H1 (cell line): ENCODE results near the gene SOBP. TPM values are rescaled to one million over a fixed set of nuclear protein-coding genes. Genes with fewer than 3 reads are reported as not detected.

Source experiments
- CTCF ChIA-PET: fragments of 300-600 bp; sonication (Branson Sonifier 250); formaldehyde crosslinking; loops from one replicate; lab custom pipeline; 2021; ENCODE audit not compliant: partially characterized antibody; lab: Charles Lee
- POLR2A ChIA-PET: fragments of 300-600 bp; sonication (Branson Sonifier 250); formaldehyde crosslinking; loops from one replicate; lab custom pipeline; 2021; ENCODE audit warnings: inconsistent platforms; ENCODE audit not compliant: partially characterized antibody; lab: Charles Lee
- DNase-seq, 2 experiments: peaks; one replicate each; pipeline versions ENCODE4 v3.0.0 to v3.0.0-alpha.2; 2010 to 2022; ENCODE audit warnings: low spot score in 2 of 2, low read depth in 1 of 2, mixed read lengths in 1 of 2
- FAIRE-seq: peaks from 2 replicates; lab custom pipeline; 2011; peaks lifted over from hg19 to GRCh38; lab: Jason Lieb, UNC
- H2AFZ ChIP-seq: 2 replicates; pipeline ENCODE4 v1.8.1; 2012; ENCODE audit warnings: low read length, inconsistent platforms
- H2AK5ac ChIP-seq: 2 replicates; pipeline ENCODE4 v1.6.1; 2013; ENCODE audit warnings: low read depth, low read length
- H2BK120ac ChIP-seq: replicated peaks from 2 replicates; pipeline ENCODE3; 2013; ENCODE audit warnings: low read depth, low read length, inconsistent platforms
- H2BK12ac ChIP-seq: 2 replicates; pipeline ENCODE4 v1.6.1; 2013; ENCODE audit warnings: low read depth, low read length
- H2BK15ac ChIP-seq: 2 replicates; pipeline ENCODE4 v1.6.1; 2013; ENCODE audit warnings: low read length
- H2BK20ac ChIP-seq: 2 replicates; pipeline ENCODE4 v1.6.1; 2013; ENCODE audit warnings: low read length
- H2BK5ac ChIP-seq: 2 replicates; pipeline ENCODE4 v1.6.1; 2013; ENCODE audit warnings: low read depth, low read length
- H3K14ac ChIP-seq: 2 replicates; pipeline ENCODE4 v1.6.1; 2013; ENCODE audit warnings: inconsistent platforms; ENCODE audit not compliant: insufficient read length
- H3K18ac ChIP-seq: 2 replicates; pipeline ENCODE4 v1.6.1; 2013; ENCODE audit warnings: low read length; ENCODE audit errors: extremely low read depth
- H3K23ac ChIP-seq: 2 replicates; pipeline ENCODE4 v1.6.1; 2013; ENCODE audit warnings: inconsistent platforms; ENCODE audit not compliant: insufficient read length
- H3K23me2 ChIP-seq: 2 replicates; pipeline ENCODE4 v1.6.1; 2013; ENCODE audit warnings: low read depth, low read length
- H3K27ac ChIP-seq: 2 replicates; pipeline ENCODE4 v1.6.1; 2011; ENCODE audit warnings: low read depth, low read length, inconsistent platforms
- H3K27me3 ChIP-seq, 4 experiments: replicated peaks in 1 of 4; 1 replicate in 1 of 4; 2 replicates in 3 of 4; pipeline versions ENCODE4 v1.6.1 to v1.8.1; 2011 to 2013; ENCODE audit warnings: low read length in 3 of 4, mild to moderate bottlenecking in 3 of 4, inconsistent platforms in 2 of 4, mixed read lengths in 2 of 4, moderate library complexity in 1 of 4; ENCODE audit not compliant: control insufficient read depth in 3 of 4, insufficient read depth in 3 of 4; ENCODE audit errors: extremely low read depth in 1 of 4
- H3K36me3 ChIP-seq, 4 experiments: 2 replicates each; pipeline versions ENCODE4 v1.6.1 to v1.8.1; 2011 to 2013; ENCODE audit warnings: mild to moderate bottlenecking in 4 of 4, low read length in 3 of 4, moderate library complexity in 2 of 4, control low read depth in 1 of 4, inconsistent platforms in 1 of 4; ENCODE audit not compliant: insufficient read depth in 4 of 4, control insufficient read depth in 2 of 4
- H3K4ac ChIP-seq: replicated peaks from 2 replicates; pipeline ENCODE3; 2013; ENCODE audit warnings: low read length, low read depth, mixed read lengths, inconsistent platforms; ENCODE audit not compliant: insufficient read length
- H3K4me1 ChIP-seq, 4 experiments: replicated peaks in 1 of 4; 1 replicate in 1 of 4; 2 replicates in 3 of 4; pipeline versions ENCODE4 v1.6.1 to v1.8.1; 2011 to 2013; ENCODE audit warnings: low read length in 3 of 4, inconsistent platforms in 2 of 4, mixed read lengths in 1 of 4; ENCODE audit not compliant: insufficient read depth in 4 of 4, control insufficient read depth in 3 of 4
- H3K4me2 ChIP-seq, 2 experiments: 2 replicates each; pipeline versions ENCODE4 v1.6.1 to v1.8.1; 2011 to 2013; ENCODE audit warnings: low read depth in 2 of 2, low read length in 2 of 2, control low read depth in 1 of 2, inconsistent platforms in 1 of 2, mild to moderate bottlenecking in 1 of 2; ENCODE audit not compliant: insufficient read depth in 1 of 2
- H3K4me3 ChIP-seq, 4 experiments: fragments of 200-600, 300-600 bp in 1 of 4; sonication (generic), shearing (Covaris generic), sonication (Bioruptor Twin) in 1 of 4; 2 replicates each; pipeline versions ENCODE4 v1.5.1 to v1.8.1; 2011 to 2016; ENCODE audit warnings: low read length in 4 of 4, low read depth in 3 of 4, control low read depth in 2 of 4, inconsistent platforms in 2 of 4, mild to moderate bottlenecking in 2 of 4, mixed read lengths in 1 of 4, moderate library complexity in 1 of 4; ENCODE audit not compliant: insufficient read depth in 2 of 4; ENCODE audit errors: extremely low read depth in 1 of 4
- H3K56ac ChIP-seq: replicated peaks from 2 replicates; pipeline ENCODE3; 2013; ENCODE audit warnings: low read depth, mild to moderate bottlenecking, mixed read lengths, low read length, inconsistent platforms; ENCODE audit not compliant: insufficient read length
- H3K79me1 ChIP-seq: 2 replicates; pipeline ENCODE4 v1.6.1; 2013; ENCODE audit warnings: low read depth, low read length, control low read depth
- H3K79me2 ChIP-seq, 2 experiments: 2 replicates each; pipeline versions ENCODE4 v1.6.1 to v1.8.1; 2012 to 2013; ENCODE audit warnings: low read length in 2 of 2, mild to moderate bottlenecking in 2 of 2, inconsistent platforms in 1 of 2; ENCODE audit not compliant: insufficient read depth in 2 of 2, control insufficient read depth in 1 of 2
- H3K9ac ChIP-seq, 4 experiments: replicated peaks in 1 of 4; 1 replicate in 1 of 4; 2 replicates in 3 of 4; pipeline versions ENCODE4 v1.6.1 to v1.8.1; 2011 to 2013; ENCODE audit warnings: low read depth in 3 of 4, low read length in 3 of 4, control low read depth in 2 of 4, mild to moderate bottlenecking in 2 of 4, moderate library complexity in 2 of 4, inconsistent platforms in 1 of 4; ENCODE audit errors: extremely low read depth in 1 of 4
- H3K9me3 ChIP-seq, 2 experiments: 2 replicates each; pipeline versions ENCODE4 v1.6.1 to v1.8.1; 2012 to 2013; ENCODE audit warnings: mild to moderate bottlenecking in 2 of 2, moderate library complexity in 2 of 2, control low read depth in 1 of 2, inconsistent platforms in 1 of 2, low read depth in 1 of 2, low read length in 1 of 2, mixed read lengths in 1 of 2; ENCODE audit not compliant: insufficient read depth in 2 of 2
- H4K20me1 ChIP-seq, 2 experiments: replicated peaks in 1 of 2; 2 replicates each; pipeline versions ENCODE3 to v1.8.1; 2011 to 2013; ENCODE audit warnings: inconsistent platforms in 2 of 2, low read length in 2 of 2, mild to moderate bottlenecking in 1 of 2; ENCODE audit not compliant: insufficient read depth in 2 of 2, control insufficient read depth in 1 of 2
- H4K5ac ChIP-seq: 2 replicates; pipeline ENCODE4 v1.6.1; 2013; ENCODE audit warnings: low read length, low read depth, mixed read lengths, inconsistent platforms; ENCODE audit not compliant: insufficient read length
- H4K8ac ChIP-seq: 2 replicates; pipeline ENCODE4 v1.8.0; 2013; ENCODE audit warnings: mild to moderate bottlenecking, moderate library complexity, low read length, inconsistent platforms; ENCODE audit not compliant: insufficient read depth; ENCODE audit errors: extremely low read depth
- H4K91ac ChIP-seq: replicated peaks from 2 replicates; pipeline ENCODE3; 2013; ENCODE audit warnings: low read length, mixed read lengths, inconsistent platforms; ENCODE audit not compliant: insufficient read length
- ATF3 ChIP-seq: IDR thresholded peaks from 2 replicates; pipeline ENCODE4 v1.6.1; 2011; ENCODE audit warnings: low read depth, mild to moderate bottlenecking, low read length; ENCODE audit not compliant: insufficient read depth
- CEBPB ChIP-seq: IDR thresholded peaks from 2 replicates; pipeline ENCODE4 v1.6.1; 2012; ENCODE audit warnings: low read depth, low read length
- E2F6 ChIP-seq: IDR thresholded peaks from 2 replicates; pipeline ENCODE4 v1.6.1; 2012; ENCODE audit warnings: inconsistent platforms
- EP300 ChIP-seq, 2 experiments: IDR thresholded peaks; 1 replicate in 1 of 2; 2 replicates in 1 of 2; pipeline ENCODE4 v1.6.1; 2011 to 2012; ENCODE audit warnings: low read depth in 2 of 2, low read length in 2 of 2, mild to moderate bottlenecking in 2 of 2, borderline replicate concordance in 1 of 2, inconsistent platforms in 1 of 2, moderate library complexity in 1 of 2
- GTF2F1 ChIP-seq: IDR thresholded peaks from 2 replicates; pipeline ENCODE4 v1.6.1; 2012; ENCODE audit warnings: low read depth, low read length, improper control_type of control experiment, borderline replicate concordance
- JUN ChIP-seq: IDR thresholded peaks from 2 replicates; pipeline ENCODE4 v1.6.1; 2011; ENCODE audit warnings: low read depth, mild to moderate bottlenecking, improper control_type of control experiment, low read length
- RFX5 ChIP-seq: IDR thresholded peaks from 2 replicates; pipeline ENCODE4 v1.6.1; 2011; ENCODE audit warnings: low read depth, low read length, improper control_type of control experiment, borderline replicate concordance
- SIN3A ChIP-seq, 2 experiments: IDR thresholded peaks in 1 of 2; conservative IDR thresholded peaks in 1 of 2; 2 replicates each; pipeline ENCODE4 v1.6.1; 2011 to 2012; ENCODE audit warnings: low read length in 2 of 2, improper control_type of control experiment in 1 of 2, low read depth in 1 of 2, mild to moderate bottlenecking in 1 of 2
- SP1 ChIP-seq: IDR thresholded peaks from 2 replicates; pipeline ENCODE4 v1.6.1; 2011; ENCODE audit warnings: low read depth, low read length
- USF2 ChIP-seq: IDR thresholded peaks from 2 replicates; pipeline ENCODE4 v1.6.1; 2011; ENCODE audit warnings: low read length, improper control_type of control experiment
- YY1 ChIP-seq: IDR thresholded peaks from 2 replicates; pipeline ENCODE4 v1.6.1; 2011; ENCODE audit warnings: low read depth, mild to moderate bottlenecking, low read length
- ZNF274 ChIP-seq: IDR thresholded peaks from 2 replicates; pipeline ENCODE4 v1.7.0; 2012; ENCODE audit warnings: low read length, borderline replicate concordance; ENCODE audit errors: extremely low read depth
- WGBS, 2 experiments: shearing (Covaris generic) in 1 of 2; methylation state at CpG; one replicate each; pipeline versions ENCODE4 v1.1.6 to v1.1.7; 2013 to 2015; ENCODE audit warnings: low lambda C conversion rate in 2 of 2, mixed read lengths in 2 of 2, inconsistent platforms in 1 of 2, low coverage in 1 of 2, missing lambda C conversion rate in 1 of 2; ENCODE audit not compliant: insufficient replicate concordance in 2 of 2, insufficient coverage in 1 of 2, insufficient read length in 1 of 2; ENCODE audit errors: extremely low coverage in 1 of 2, missing lambda C conversion rate in 1 of 2; 5-methylcytosine and 5-hydroxymethylcytosine counted together
- polyA plus RNA-seq, 7 experiments: library from polyadenylated mRNA; depleted of rRNA in 3 of 7; stranded (reverse) in 5 of 7; unstranded in 2 of 7; fragments of >200 nt in 5 of 7; fragments of 200-250 nt in 2 of 7; gene quantifications; 1 replicate in 5 of 7; 2 replicates in 1 of 7; 4 replicates in 1 of 7; pipeline versions ENCODE4 v1.2.1 to v1.2.3, GENCODE V29; 2011 to 2013; ENCODE audit warnings: missing spikeins in 2 of 7, mixed read lengths in 2 of 7
- total RNA-seq: library from RNA; stranded (reverse); fragmentation: NEBNext Ultra II Directional; extraction: Animal tissue kit (Norgen Biotek cat#: 25700); gene quantifications from 2 replicates; pipeline ENCODE4 v1.2.1, GENCODE V29; 2021

Gene SOBP
- total and polyA plus RNA-seq, 2 of the 8 experiments (the other 6 are each of a cell fraction or from before 2014, with no cell fraction given): 0.45 to 6.2 TPM

GRCh38 chr6:107665382-107665781, 175.5 kb downstream of the SOBP start:
- POLR2A ChIA-PET: no interaction called here
- WGBS, 2 experiments: 83% methylated on average over 4 of the region's 4 CpGs; no CpG with 5 or more reads in 1 of the 2 experiments
- TF ChIP-seq JUN (no peak), USF2 (no peak), EP300 (IDR thresholded peaks at IDR 0.05; ENCODE audit: borderline replicate concordance in 1 of 2, low read depth in 2 of 2, low read length in 2 of 2) (no peak), ZNF274 (no peak), YY1 (no peak), ATF3 (no peak), SP1 (no peak), CEBPB (no peak), GTF2F1 (no peak), SIN3A (conservative IDR thresholded peaks at IDR 0.05 in 1 of 2, IDR thresholded peaks at IDR 0.05 in 1 of 2; ENCODE audit: low read depth in 1 of 2, low read length in 2 of 2) (no peak), E2F6 (no peak), RFX5 (no peak)

More at GRCh38 chr6:107665382-107665781, 175.5 kb downstream of the SOBP start:
- no peak overlapping the region for H3K4me2 ChIP-seq
- no peak overlapping the region for H4K8ac ChIP-seq
- no peaks in the 10 kb centered on the region for H3K23me2 ChIP-seq
- no peak overlapping the region for H2BK15ac ChIP-seq
- H4K91ac ChIP-seq: no peak overlapping the region
- no peak overlapping the region for H3K14ac ChIP-seq
- no peak overlapping the region for H2AFZ ChIP-seq
- H3K27ac ChIP-seq: no peak overlapping the region
- no peaks in the 10 kb centered on the region for H3K36me3 ChIP-seq
- H3K18ac ChIP-seq: no peak overlapping the region
- no peaks in the 10 kb centered on the region for H3K79me1 ChIP-seq
- no peak overlapping the region for H3K4ac ChIP-seq
- H3K4me3 ChIP-seq: no peak overlapping the region
- H3K27me3 ChIP-seq: no peaks in the 10 kb centered on the region
- no peak overlapping the region for H3K23ac ChIP-seq
- H2BK12ac ChIP-seq: no peak overlapping the region
- peaks cover 2 to 19% (median 8%) of the 10 kb centered on the region in 4 experiments for H3K4me1 ChIP-seq
- H2BK20ac ChIP-seq: no peak overlapping the region
- CTCF ChIA-PET: interaction anchor here (0.7 to 2.3 kb wide), 7 partner anchors 10 to 249 kb away, joined by 3 to 12 read pairs (median 4); no protein-coding TSS in a partner anchor
- H3K9ac ChIP-seq: no peak overlapping the region
- H3K79me2 ChIP-seq: no peaks in the 10 kb centered on the region
- no peak overlapping the region for H2AK5ac ChIP-seq
- no peaks in the 10 kb centered on the region for H3K9me3 ChIP-seq
- H2BK5ac ChIP-seq: no peak overlapping the region
- no peak overlapping the region for H3K56ac ChIP-seq
- no peaks in the 10 kb centered on the region for H4K20me1 ChIP-seq
- FAIRE-seq: no peak
- H4K5ac ChIP-seq: no peak overlapping the region
- H2BK120ac ChIP-seq: no peak overlapping the region
- no peak for DNase-seq
